ENCODE measurements around the gene CKB.
"Not testable (repeated sequence)": the region's sequence is repeated elsewhere in the genome, so short reads cannot be mapped to it uniquely, and the experiment has no call there.

CKB gene

GRCh38 chr14:103526247-103526913 lies 3.8 kb upstream of the CKB start:
- no peak for DNase-seq (ENCODE audit: low spot score)

- DNase-seq (ENCODE audit: low spot score): not testable (repeated sequence)
These were observed 3.0 kb upstream of the CKB start for GRCh38 chr14:103525430-103526246.

GRCh38 chr14:103524002-103524935 lies 1.6 kb upstream of the CKB start:
- DNase-seq (ENCODE audit: low spot score): no peak

GRCh38 chr14:103523575-103523954 lies 935 bp upstream of the CKB start:
- no peak for DNase-seq (ENCODE audit: low spot score)

- DNase-seq (ENCODE audit: low spot score): peak; percentile 81
These were observed 573 bp downstream of the CKB start for GRCh38 chr14:103521951-103522563.

GRCh38 chr14:103521438-103521950 lies 1.1 kb downstream of the CKB start:
- DNase-seq (ENCODE audit: low spot score): peak; percentile 67

GRCh38 chr14:103520657-103521437 lies 1.8 kb downstream of the CKB start:
- DNase-seq (ENCODE audit: low spot score): peak; percentile 91

- DNase-seq (ENCODE audit: low spot score): no peak
These were observed 2.4 kb downstream of the CKB start for GRCh38 chr14:103520269-103520656.

GRCh38 chr14:103519837-103520212 lies 2.8 kb downstream of the CKB start:
- no peak for DNase-seq (ENCODE audit: low spot score)

- DNase-seq (ENCODE audit: low spot score): no peak
These were observed 3.4 kb downstream of the CKB start for GRCh38 chr14:103519043-103519836.

- peak; percentile 89 for DNase-seq (ENCODE audit: low spot score)
These were observed 4.1 kb downstream of the CKB start for GRCh38 chr14:103518422-103519042.

GRCh38 chr14:103517721-103518421 lies 4.8 kb downstream of the CKB start:
- DNase-seq (ENCODE audit: low spot score): peak; percentile 31

GRCh38 chr14:103517174-103517566 lies 5.5 kb downstream of the CKB start:
- DNase-seq (ENCODE audit: low spot score): no peak

- no peak for DNase-seq (ENCODE audit: low spot score)
These were observed 6.0 kb downstream of the CKB start for GRCh38 chr14:103516426-103517173.

GRCh38 chr14:103514596-103515421 lies 7.8 kb downstream of the CKB start:
- DNase-seq (ENCODE audit: low spot score): peak; percentile 28

GRCh38 chr14:103512701-103513611 lies 9.7 kb downstream of the CKB start:
- DNase-seq (ENCODE audit: low spot score): no peak

Measured in D341Med (cell line).